GM12875 (cell line): ENCODE results near the gene PAK6.

Source experiments
- H3K4me3 ChIP-seq: one replicate; pipeline ENCODE4 v1.5.1; 2011; ENCODE audit warnings: low read depth, low read length, control low read depth
- CTCF ChIP-seq: IDR thresholded peaks from 2 replicates; pipeline ENCODE4 v1.5.1; 2011; ENCODE audit warnings: low read depth, mild to moderate bottlenecking, control low read depth, inconsistent platforms, low read length, moderate library complexity, borderline replicate concordance; ENCODE audit not compliant: insufficient read depth

The PAK6 gene

DNA sequence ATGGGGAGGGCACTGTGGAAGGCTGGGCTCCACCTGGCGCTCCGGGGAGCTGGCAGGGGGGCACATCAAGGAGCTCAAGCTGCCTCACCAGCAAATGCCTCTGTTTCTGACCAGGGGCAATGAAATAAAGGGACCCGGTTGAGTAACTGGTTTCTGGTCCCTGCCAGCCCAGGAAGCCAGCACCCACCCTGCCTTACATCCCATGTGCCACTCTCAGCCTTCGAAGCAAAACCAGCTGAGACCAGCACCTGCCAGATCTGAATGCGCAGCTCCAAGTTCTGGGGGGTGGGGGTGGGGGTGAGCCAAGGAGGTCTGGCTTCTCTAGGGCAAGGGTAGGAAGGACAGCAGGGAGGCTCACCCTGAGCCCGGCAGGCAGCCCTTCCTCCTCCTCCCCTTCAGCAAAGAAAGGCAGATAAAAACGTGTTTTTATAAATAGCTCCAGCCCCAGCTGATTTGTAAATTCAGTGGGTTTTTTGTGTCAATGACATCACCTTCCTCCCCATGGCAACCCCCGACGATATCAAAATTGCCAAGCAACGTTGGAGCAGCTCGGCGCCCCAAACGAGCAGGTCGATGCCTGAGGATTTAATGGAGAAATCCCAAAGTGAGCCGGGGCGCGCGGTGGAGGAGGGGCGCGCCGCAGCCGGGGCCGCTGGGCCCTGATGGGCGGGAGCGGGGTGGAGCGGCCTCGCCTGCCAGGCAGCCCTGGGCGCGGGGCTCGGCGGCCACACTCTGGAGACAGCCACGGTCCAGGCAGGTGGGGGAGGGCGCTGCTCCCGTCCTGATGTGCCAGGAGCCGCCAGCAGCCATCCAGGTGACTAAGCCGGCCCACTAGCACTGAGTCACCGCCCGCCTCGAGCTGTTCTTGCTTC, at the start of gene PAK6:
PAK6 (plus strand) TSS at position 532 of the 872 bp plus-strand sequence. CDS start 25,723 bp downstream, outside the sequence.
- TF ChIP-seq CTCF, result no peak
- H3K4me3 ChIP-seq, result no peak within 1 kb of the TSS

GRCh38 chr15:40190591-40190990, 48.3 kb upstream of the PAK6 start:
- TF ChIP-seq CTCF, result no peak
- no peak overlapping the region for H3K4me3 ChIP-seq

DNA sequence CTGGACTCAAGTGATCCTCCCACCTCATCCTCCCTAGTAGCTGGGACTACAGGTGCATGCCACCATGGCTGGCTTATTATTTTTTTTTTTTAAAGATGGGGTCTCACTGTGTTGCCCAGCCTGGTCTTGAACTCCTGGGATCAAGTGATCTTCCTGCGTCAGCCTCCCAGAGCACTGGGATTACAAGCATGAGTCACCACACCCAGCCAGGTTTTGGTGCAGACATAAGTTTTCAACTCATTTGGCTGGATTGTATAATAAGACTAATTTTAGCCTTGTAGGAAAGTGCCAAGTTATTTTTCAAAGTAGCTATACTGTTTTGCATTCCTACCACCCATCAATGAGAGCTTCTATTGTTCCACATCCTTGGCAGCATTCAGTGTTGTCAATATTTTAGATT, 45.9 kb upstream of the PAK6 start:
- no peak overlapping the region for H3K4me3 ChIP-seq
- TF ChIP-seq CTCF, result no peak

DNA sequence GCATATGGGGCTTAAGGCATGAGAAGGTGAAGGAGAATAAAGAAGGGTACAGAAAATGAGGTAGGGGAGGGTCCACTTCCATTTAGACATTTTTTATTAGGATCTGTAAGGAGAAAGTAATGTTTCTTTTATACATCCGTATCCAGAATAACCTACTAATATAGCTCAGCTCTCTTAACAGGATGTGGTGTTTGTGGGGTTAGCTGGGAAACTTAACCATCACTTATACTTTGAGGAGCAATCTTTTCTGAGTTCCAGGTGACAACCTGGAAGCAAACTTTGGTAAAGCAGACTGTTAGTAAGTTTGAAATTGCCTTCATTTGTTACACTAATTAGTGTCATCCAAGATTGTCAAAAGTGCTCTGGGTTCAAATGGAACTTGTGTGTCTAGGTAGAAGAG, 41.4 kb upstream of the PAK6 start:
- no peak for TF ChIP-seq CTCF
- H3K4me3 ChIP-seq, result no peak overlapping the region

DNA sequence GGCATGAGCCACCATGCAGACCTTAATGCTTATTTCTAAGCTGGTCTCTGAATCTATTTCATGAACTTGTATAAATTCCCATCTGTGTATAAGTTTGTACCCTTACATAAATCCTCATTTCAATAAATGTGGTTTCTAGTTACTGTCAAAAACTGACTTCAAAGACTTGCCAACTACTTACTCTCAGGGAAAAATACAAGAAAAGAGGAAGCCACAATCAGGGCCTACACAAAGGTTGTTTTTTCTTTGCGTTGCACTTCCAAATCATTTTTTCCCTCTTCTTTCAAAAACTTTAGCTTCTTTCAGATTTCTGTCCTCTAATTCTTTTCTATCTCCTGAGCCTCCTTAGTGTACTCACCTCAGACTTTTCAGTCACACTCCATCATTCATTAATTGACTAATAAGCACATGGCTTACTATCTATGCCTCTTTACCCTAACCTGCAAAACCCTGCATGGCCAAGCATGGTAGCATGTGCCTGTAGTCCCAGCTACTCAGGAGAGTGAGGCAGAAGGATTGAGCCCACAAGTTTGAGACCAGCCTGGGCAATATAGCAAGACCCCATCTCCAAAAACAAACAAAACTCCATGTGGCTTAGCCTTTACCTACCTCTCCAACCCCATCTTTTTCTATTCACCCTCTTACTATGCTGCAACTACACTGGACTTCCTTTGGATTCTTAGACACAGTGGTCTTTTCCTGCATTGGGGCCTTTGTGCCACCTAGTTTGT, 40.3 kb upstream of the PAK6 start:
- TF ChIP-seq CTCF, result no peak

DNA sequence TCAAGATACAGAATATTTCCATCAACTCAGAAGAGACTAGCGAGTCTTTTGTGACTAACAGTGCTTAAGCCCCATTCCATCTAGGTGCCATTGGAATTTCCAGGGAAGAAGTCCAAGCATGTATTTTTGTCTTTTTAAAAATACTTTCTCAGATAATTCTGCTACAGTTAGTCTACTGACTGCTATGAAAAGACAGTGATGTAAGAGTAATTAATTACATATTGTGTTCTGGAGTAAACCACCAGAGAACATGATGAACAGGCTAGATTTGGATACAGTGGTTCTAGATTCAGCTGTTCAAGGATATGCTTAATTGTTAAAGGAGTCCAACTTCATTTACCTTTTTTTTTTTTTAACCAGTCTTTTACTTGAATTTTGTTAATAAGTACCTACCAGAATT, 34.8 kb upstream of the PAK6 start:
- no peak overlapping the region for H3K4me3 ChIP-seq
- no peak for TF ChIP-seq CTCF

More for the DNA sequence above, 40.3 kb upstream of the PAK6 start:
- H3K4me3 ChIP-seq, result no peak overlapping the region
